IPS-11a (cell line): Measurements from ENCODE around the gene FAM13A.

Experiments
- H3K4me3 ChIP-seq: one replicate; pipeline ENCODE4 v1.5.1; 2013; ENCODE audit warnings: low read depth, low read length, control low read depth

FAM13A gene

GRCh38 chr4:88754796-88755195, 302.2 kb downstream of the FAM13A start:
- no peak overlapping the region for H3K4me3 ChIP-seq

- no peak overlapping the region for H3K4me3 ChIP-seq
Observed at GRCh38 chr4:88753658-88754571, 303.1 kb downstream of the FAM13A start.

- no peak overlapping the region for H3K4me3 ChIP-seq
Observed at GRCh38 chr4:88752754-88753153, 304.2 kb downstream of the FAM13A start.

GRCh38 chr4:88752076-88752463, 304.9 kb downstream of the FAM13A start:
- H3K4me3 ChIP-seq = no peak overlapping the region

- no peak overlapping the region for H3K4me3 ChIP-seq
Observed at GRCh38 chr4:88751258-88752075, 305.5 kb downstream of the FAM13A start.

GRCh38 chr4:88750369-88750768, 306.6 kb downstream of the FAM13A start:
- no peak overlapping the region for H3K4me3 ChIP-seq

- H3K4me3 ChIP-seq = no peak overlapping the region
Observed at GRCh38 chr4:88747351-88747750, 309.6 kb downstream of the FAM13A start.

GRCh38 chr4:88746206-88746605, 310.8 kb downstream of the FAM13A start:
- no peak overlapping the region for H3K4me3 ChIP-seq

- H3K4me3 ChIP-seq = no peak overlapping the region
Observed at GRCh38 chr4:88745581-88746163, 311.3 kb downstream of the FAM13A start.

GRCh38 chr4:88745175-88745574, 311.8 kb downstream of the FAM13A start:
- no peak overlapping the region for H3K4me3 ChIP-seq

- no peak overlapping the region for H3K4me3 ChIP-seq
Observed at GRCh38 chr4:88744609-88745008, 312.4 kb downstream of the FAM13A start.

GRCh38 chr4:88743696-88744095, 313.3 kb downstream of the FAM13A start:
- H3K4me3 ChIP-seq = no peak overlapping the region

- no peak overlapping the region for H3K4me3 ChIP-seq
Observed at GRCh38 chr4:88742561-88742960, 314.4 kb downstream of the FAM13A start.

GRCh38 chr4:88738180-88738579, 318.8 kb downstream of the FAM13A start:
- H3K4me3 ChIP-seq = no peak overlapping the region

- H3K4me3 ChIP-seq = no peak overlapping the region
Observed at GRCh38 chr4:88737307-88737941, 319.6 kb downstream of the FAM13A start.

GRCh38 chr4:88736264-88736663, 320.7 kb downstream of the FAM13A start:
- H3K4me3 ChIP-seq = no peak overlapping the region

- H3K4me3 ChIP-seq = no peak overlapping the region
Observed at GRCh38 chr4:88735564-88735963, 321.4 kb downstream of the FAM13A start.

GRCh38 chr4:88734403-88734949, 322.5 kb downstream of the FAM13A start:
- H3K4me3 ChIP-seq = no peak overlapping the region

GRCh38 chr4:88732714-88733368, 324.1 kb downstream of the FAM13A start:
- no peak overlapping the region for H3K4me3 ChIP-seq

- H3K4me3 ChIP-seq = no peak overlapping the region
Observed at GRCh38 chr4:88731381-88731780, 325.6 kb downstream of the FAM13A start.
